Aorta (tissue), 5 donors: Measurements from ENCODE around the gene KCNA4. TPM values are rescaled to one million over a fixed set of nuclear protein-coding genes. Genes with fewer than 3 reads are reported as not detected.
"Not testable (repeated sequence)": the region's sequence is repeated elsewhere in the genome, so short reads cannot be mapped to it uniquely, and the experiment has no call there.

Experiments
- ATAC-seq: fragments of 200-7000 bp; cut with Tn5 transposase; one replicate; pipeline ENCODE4 v1.9.1; 2022; ENCODE audit warnings: moderate library complexity; ENCODE audit not compliant: low FRiP score
- DNase-seq, 2 donors: peaks; one replicate each; pipeline ENCODE4 v3.0.0-alpha.2; 2020
- H3K27ac ChIP-seq, 2 donors: one replicate each; pipeline ENCODE4 v1.5.1; 2013; ENCODE audit warnings: low read length in 2 of 2, mild to moderate bottlenecking in 2 of 2, moderate library complexity in 2 of 2, control low read depth in 1 of 2, inconsistent platforms in 1 of 2, low read depth in 1 of 2
- H3K27me3 ChIP-seq, 2 donors: one replicate each; pipeline ENCODE4 v1.6.1; 2013; ENCODE audit warnings: control low read depth in 1 of 2, low read length in 1 of 2, mild to moderate bottlenecking in 1 of 2, moderate library complexity in 1 of 2; ENCODE audit not compliant: insufficient read depth in 2 of 2, control insufficient read depth in 1 of 2
- H3K36me3 ChIP-seq, 2 donors: one replicate each; pipeline ENCODE4 v1.6.1; 2013; ENCODE audit warnings: control low read depth in 1 of 2, low read length in 1 of 2, mild to moderate bottlenecking in 1 of 2; ENCODE audit not compliant: insufficient read depth in 2 of 2, control insufficient read depth in 1 of 2
- H3K4me1 ChIP-seq, 2 donors: one replicate each; pipeline ENCODE4 v1.6.1; 2013; ENCODE audit warnings: low read length in 2 of 2, control low read depth in 1 of 2, mild to moderate bottlenecking in 1 of 2, moderate library complexity in 1 of 2; ENCODE audit not compliant: insufficient read depth in 2 of 2, control insufficient read depth in 1 of 2
- H3K4me3 ChIP-seq, 2 donors: one replicate each; pipeline ENCODE4 v1.5.1; 2013; ENCODE audit warnings: low read length in 2 of 2, control low read depth in 1 of 2, mild to moderate bottlenecking in 1 of 2
- H3K9me3 ChIP-seq: one replicate; pipeline ENCODE4 v1.6.1; 2013; ENCODE audit warnings: mild to moderate bottlenecking, low read length; ENCODE audit not compliant: control insufficient read depth
- WGBS, 2 donors: extraction: QIAGEN DNeasy Blood & Tissue Kit; methylation state at CpG; one replicate each; pipeline ENCODE4 v1.1.7; 2013; 5-methylcytosine and 5-hydroxymethylcytosine counted together
- intact Hi-C, 2 donors: fragments of 100-400 bp; cut with DNase I; formaldehyde crosslinking; loops; one replicate each; pipeline versions ENCODE4 v1.14.2 to v1.15.0; 2022
- polyA plus RNA-seq, 2 donors: library from polyadenylated mRNA; stranded (reverse); fragments of 200-250 nt; gene quantifications; one replicate each; pipeline ENCODE4 v1.2.3, GENCODE V29; 2013
- total RNA-seq, 2 donors: library from RNA; stranded (reverse); fragmentation: NEBNext Ultra II Directional; extraction: Animal tissue kit (Norgen Biotek cat#: 25700); gene quantifications; one replicate each; pipeline ENCODE4 v1.2.1, GENCODE V29; 2021
- donor health status: healthy with polysubstance abuse.
- donor health status: Bipolar disorder and iron deficiency.
- donor health status: DM: no; HTN: no; CAD: no.
- donor health status: DM: no; HTN: no; CAD: no.
- donor health status: DM: yes; HTN: yes; CAD: no.

Gene KCNA4
- total and polyA plus RNA-seq, 4 donors = 0.06 to 0.54 TPM; not detected in 2

GRCh38 chr11:29978549-29978948 is 38.3 kb downstream of the KCNA4 start:
- Histone ChIP-seq H3K27ac (no peak overlapping the region), H3K36me3 (no peaks in the 10 kb centered on the region), H3K4me1 (no peaks in the 10 kb centered on the region), H3K9me3 (no peaks in the 10 kb centered on the region), H3K27me3 (no peaks in the 10 kb centered on the region), H3K4me3 (no peak overlapping the region)
- WGBS, 2 donors = 10 to 14% methylated on average over 2 of the region's 2 CpGs
- ATAC-seq (no peak), DNase-seq (no peak)
- intact Hi-C loops = no loop called here

GRCh38 chr11:29975580-29975979 is 41.2 kb downstream of the KCNA4 start:
- H3K27ac ChIP-seq, H3K36me3 ChIP-seq, H3K4me1 ChIP-seq, H3K9me3 ChIP-seq, H3K4me3 ChIP-seq, H3K27me3 ChIP-seq, intact Hi-C loops, ATAC-seq, DNase-seq: not testable (repeated sequence)
- WGBS, 2 donors = 94 to 95% methylated on average over 10 of the region's 10 CpGs

- DNase-seq (no peak), ATAC-seq (no peak)
- H3K27ac ChIP-seq = no peak overlapping the region
- no peaks in the 10 kb centered on the region for H3K27me3 ChIP-seq
- intact Hi-C loops = no loop called here
- no peaks in the 10 kb centered on the region for H3K36me3 ChIP-seq
- H3K4me3 ChIP-seq = no peak overlapping the region
- WGBS, 2 donors = 95 to 98% methylated on average over 2 of the region's 2 CpGs
- H3K4me1 ChIP-seq = no peaks in the 10 kb centered on the region
- H3K9me3 ChIP-seq = no peaks in the 10 kb centered on the region
Measured at GRCh38 chr11:29963796-29964195, 53.0 kb downstream of the KCNA4 start.

- no peaks in the 10 kb centered on the region for H3K9me3 ChIP-seq
- ATAC-seq = no peak
- intact Hi-C loops = no loop called here
- H3K27me3 ChIP-seq = no peaks in the 10 kb centered on the region
- no peaks in the 10 kb centered on the region for H3K36me3 ChIP-seq
- no peaks in the 10 kb centered on the region for H3K4me1 ChIP-seq
- WGBS, 2 donors = 73 to 84% methylated on average over 2 of the region's 2 CpGs
- DNase-seq = no peak
- no peak overlapping the region for H3K27ac ChIP-seq
- H3K4me3 ChIP-seq = no peak overlapping the region
Measured at GRCh38 chr11:29963036-29963435, 53.8 kb downstream of the KCNA4 start.

GRCh38 chr11:29962243-29962642 is 54.6 kb downstream of the KCNA4 start:
- WGBS, 2 donors = 82 to 85% methylated on average over 2 of the region's 2 CpGs
- intact Hi-C loops = no loop called here
- H3K36me3 ChIP-seq = no peaks in the 10 kb centered on the region

More at GRCh38 chr11:29962243-29962642, 54.6 kb downstream of the KCNA4 start:
- Histone ChIP-seq H3K27ac (no peak overlapping the region), H3K4me1 (no peaks in the 10 kb centered on the region), H3K27me3 (no peaks in the 10 kb centered on the region), H3K9me3 (no peaks in the 10 kb centered on the region), H3K4me3 (no peak overlapping the region)
- ATAC-seq = no peak
- no peak for DNase-seq

Other genes with a start within 250 kb of the KCNA4 start
- gene FSHB, start 214.0 kb upstream of the KCNA4 start, total RNA-seq = not detected
- not detected for gene FSHB, start 214.0 kb upstream of the KCNA4 start, polyA plus RNA-seq